NCI-H526 treated with DMSO at 0.1 percent for 48 hours (cell line): ENCODE results near the gene MNS1.
"Not testable (repeated sequence)": the region's sequence is repeated elsewhere in the genome, so short reads cannot be mapped to it uniquely, and the experiment has no call there.

Source experiments
- DNase-seq: peaks from one replicate; lab custom pipeline; 2025; lab: John Stamatoyannopoulos, UW

Gene MNS1, protein sequence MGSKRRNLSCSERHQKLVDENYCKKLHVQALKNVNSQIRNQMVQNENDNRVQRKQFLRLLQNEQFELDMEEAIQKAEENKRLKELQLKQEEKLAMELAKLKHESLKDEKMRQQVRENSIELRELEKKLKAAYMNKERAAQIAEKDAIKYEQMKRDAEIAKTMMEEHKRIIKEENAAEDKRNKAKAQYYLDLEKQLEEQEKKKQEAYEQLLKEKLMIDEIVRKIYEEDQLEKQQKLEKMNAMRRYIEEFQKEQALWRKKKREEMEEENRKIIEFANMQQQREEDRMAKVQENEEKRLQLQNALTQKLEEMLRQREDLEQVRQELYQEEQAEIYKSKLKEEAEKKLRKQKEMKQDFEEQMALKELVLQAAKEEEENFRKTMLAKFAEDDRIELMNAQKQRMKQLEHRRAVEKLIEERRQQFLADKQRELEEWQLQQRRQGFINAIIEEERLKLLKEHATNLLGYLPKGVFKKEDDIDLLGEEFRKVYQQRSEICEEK

DNA sequence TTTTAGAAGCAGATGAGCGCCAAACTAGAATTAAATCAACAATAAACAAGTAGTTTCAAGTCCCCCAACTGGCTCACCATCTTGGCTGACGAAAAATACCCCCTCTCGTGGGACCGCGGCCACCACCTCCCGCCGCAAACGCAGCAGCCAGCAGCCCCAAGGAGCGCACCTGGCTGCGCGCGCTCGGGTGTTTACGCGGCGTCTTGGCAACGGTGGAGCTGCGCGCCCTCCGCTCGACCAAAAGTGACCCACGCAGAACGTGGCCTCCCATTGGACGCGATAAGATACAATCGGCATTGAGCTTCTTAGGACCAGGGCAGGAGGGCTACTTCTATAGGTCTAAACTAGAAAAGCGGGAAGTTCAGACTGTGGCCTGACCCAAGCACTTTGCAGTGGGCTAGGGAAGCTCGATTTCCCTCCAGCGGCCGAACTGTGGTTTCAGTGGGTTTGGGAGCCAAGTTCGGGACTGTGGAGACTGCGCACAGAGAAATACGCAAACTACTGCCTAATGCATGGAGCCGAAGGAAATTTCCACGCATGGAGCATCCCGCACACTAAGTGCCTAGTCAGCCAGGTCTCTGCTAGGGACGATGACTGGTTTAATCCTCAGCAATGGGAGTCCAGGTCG is at the start of gene MNS1:
MNS1 (minus strand) TSS at position 245 of the 628 bp plus-strand sequence; CDS start at position 80, 165 bp downstream.
- DNase-seq: peak; percentile 93

DNA sequence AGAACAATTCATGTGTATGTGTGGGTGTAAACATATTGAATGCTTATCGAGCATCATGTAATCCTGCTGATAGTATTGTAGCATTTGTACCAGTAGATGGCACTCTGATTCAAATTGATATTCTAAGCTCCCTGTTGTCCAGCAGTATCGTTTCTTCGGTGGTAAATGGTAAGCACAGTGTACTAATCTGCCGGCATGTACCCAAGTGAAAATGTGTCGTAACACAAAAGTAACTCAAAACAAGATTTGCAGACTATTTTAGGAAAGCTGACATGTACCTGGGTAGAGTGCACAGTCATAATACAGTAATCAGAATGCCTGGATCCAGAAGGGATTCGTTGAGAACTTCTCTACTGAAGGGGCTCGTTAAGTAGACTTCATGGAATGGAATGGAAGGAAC is 31.7 kb upstream of the MNS1 start:
- peak; percentile 87 for DNase-seq

DNA sequence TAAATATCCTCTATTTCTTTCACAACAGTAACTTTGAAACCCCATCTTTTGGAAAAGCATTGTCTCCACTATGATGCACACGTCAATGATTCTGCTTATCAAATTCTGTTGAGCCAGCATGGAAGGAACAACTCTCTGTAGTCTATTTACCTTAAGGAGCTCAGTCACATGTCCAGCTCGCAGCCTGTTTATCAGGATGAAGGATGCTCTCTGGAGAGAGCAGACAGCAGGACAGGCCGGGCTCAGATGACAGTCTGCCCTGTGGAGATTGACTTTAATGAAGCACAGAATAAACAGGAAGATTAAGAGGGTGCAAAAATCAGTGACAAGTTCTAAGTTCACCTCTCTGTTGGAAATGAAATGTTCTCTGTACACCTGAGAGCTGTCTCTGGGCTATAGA is 30.6 kb upstream of the MNS1 start:
- no peak for DNase-seq

DNA sequence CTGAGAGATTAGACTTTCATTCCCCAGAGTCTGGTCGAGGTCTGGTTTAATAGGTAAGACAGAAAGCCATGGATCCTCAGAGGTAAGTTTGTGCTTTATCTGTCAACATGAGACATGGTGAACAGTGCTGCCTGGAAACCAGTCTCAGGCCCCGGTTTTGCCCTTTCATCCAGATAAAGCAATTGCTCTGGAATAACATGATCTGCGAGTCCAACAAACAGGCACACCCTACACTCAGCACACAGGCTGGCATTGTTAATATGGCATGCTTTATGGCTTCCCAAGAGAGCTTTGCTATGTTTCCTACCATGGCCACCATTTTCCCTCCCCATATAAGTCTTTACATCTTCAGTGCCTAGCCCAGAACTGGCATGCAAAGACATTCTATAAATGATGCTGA is 30.1 kb upstream of the MNS1 start:
- DNase-seq: no peak

DNA sequence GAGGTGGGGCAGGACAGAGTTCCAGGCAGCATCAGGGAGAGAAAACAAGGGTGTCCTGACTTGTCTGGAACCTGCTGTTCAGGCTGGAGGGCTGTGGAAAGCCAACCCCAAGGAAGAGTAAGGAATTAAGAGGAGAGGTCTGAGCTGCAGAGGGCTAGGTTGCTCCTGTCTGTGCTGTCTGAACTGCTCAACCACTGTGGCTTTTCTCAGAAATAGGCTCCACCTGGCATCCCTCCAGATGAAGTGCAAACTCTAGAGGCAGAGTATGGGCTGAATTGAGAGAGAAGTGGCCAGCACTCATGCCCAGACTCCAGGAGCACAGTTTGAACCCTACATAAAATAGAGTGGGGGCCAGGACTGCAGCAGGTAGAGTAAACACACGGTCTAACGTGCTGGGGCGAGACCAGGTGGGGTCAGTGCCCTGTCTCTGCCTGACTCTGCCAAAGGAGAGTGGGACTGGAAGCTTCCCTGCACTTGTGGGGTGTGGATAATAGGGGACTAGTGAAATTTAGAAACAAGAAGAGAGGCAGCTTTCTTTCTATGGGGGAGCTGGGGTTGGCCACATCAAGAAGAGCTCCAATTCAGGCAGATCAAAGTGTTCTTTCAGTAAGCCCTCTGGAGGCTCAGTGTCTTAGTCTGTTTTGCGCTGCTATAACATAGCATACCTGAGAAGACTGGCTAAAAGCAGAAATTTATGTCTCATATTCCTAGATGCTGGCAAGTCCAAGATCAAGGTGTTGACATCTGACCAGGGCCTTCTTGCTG is 28.0 kb upstream of the MNS1 start:
- DNase-seq: no peak

DNA sequence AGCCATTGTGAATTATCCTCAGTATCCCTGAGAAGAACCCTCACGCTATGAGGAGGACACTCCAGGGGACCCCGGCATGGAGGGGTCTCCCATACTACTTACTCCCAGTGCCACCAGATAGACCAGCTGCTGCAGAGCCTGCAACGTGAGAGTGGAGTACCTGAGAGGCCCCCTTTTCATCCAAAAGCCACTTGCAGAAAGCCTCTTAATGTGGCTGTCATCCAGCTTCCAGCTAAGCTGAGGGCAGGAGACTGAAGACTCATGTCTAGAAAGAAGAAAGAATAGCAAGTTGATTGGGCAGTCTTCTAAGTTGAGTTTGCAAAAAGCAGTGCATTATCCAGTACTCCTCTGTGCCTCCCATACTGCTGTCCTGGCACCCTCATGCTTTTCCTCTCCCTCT is 27.3 kb upstream of the MNS1 start:
- no peak for DNase-seq

DNA sequence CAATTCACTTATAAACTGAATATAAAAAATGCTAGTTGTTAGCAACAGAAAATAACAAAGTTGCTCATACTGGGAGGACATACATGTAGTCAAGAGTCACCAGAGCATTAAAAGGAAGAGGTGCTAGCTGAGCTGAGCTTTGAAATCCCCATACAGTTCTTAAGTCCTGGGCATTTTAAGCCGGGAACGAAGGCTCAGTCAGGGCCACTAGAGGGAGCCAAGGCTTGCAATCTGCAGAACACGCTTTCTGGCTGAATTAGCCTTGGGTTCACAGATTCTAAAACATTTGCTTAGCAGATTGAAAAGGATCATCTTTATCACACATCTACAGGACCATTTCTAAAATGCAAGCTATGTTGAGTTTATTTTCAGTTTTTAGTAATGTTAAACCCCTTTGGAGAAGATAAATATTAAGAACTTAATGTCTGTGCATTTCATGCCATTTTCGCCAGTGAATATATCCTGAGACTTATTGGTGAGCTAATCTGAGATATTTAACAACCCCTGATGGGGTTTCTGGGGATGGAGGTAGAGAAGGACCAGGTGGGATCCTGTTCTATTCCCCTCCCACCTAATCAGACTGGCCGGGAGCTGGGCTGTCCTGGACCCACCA is 26.3 kb upstream of the MNS1 start:
- peak; percentile 64 for DNase-seq

DNA sequence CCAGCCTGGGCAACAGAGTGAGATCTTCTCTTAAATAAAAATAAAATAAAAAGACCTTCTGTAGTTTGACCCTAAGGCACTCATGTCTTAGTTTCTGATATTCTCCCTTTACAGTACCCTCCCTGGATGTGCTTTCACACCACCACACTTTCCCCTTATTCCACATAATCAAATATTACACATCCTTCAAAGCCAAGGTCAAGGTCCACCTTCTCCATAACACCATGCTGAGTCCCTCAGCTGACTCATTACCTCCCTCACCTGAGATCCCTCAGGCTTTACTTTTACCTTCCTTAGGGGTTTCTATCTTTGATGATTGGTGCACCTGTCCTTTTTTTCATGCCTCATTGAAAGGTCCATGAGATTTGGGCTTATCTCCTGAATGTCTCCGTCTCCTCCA is 25.5 kb upstream of the MNS1 start:
- no peak for DNase-seq

DNA sequence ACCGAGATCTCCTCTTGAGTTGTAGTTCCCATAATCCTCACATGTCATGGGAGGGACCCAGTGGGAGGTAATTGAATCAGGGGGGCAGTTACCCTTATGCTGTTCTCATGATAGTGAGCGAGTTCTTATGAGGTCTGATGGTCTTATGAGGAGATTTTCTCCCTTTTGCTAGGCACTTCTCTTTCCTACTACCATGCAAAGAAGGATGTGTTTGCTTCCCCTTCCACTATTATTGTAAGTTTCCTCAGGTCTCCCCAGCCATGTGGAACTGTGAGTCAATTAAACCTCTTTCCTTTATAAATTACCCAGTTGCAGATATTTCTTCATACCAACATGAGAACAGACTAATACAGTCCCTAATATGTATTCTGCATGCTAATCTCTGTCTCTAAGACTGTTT is 21.3 kb upstream of the MNS1 start:
- not testable (repeated sequence) for DNase-seq

DNA sequence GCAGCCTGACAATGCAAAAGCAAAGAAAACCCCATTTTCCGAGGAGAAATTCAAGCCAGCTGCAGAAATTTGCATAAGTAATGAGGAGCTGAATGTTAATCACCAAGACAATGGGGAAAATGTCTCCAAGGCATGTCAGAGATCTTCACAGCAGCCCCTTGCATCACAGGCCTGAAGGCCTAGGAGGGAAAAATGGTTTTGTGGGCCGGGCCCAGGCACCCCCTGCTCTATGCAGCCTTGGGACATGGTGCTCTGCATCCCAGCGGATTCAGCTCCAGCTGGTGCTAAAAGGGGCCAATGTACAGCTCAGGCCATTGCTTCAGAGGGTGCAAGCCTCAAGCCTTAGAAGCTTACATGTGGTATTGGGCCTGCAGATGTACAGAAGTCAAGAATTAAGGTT is 20.5 kb upstream of the MNS1 start:
- DNase-seq: not testable (repeated sequence)

DNA sequence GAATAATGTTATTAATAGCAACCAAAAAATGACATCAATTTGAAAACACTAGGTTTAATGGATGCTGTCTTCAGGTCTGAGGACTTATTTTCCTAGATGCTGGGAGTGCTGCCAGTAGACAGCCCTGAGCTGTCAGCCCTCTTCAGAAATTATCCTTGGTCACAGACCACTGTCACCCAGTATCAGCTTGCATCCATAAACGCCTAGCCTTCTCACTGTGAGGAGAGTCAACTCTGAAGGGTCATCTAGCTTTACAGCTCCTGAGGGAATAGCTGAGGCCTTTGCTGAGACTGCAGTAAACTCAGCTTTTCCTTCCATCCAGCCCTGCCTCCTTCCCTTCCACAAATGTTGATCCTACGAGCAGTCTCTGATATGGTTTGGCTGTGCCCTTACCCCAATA is 19.4 kb upstream of the MNS1 start:
- no peak for DNase-seq

DNA sequence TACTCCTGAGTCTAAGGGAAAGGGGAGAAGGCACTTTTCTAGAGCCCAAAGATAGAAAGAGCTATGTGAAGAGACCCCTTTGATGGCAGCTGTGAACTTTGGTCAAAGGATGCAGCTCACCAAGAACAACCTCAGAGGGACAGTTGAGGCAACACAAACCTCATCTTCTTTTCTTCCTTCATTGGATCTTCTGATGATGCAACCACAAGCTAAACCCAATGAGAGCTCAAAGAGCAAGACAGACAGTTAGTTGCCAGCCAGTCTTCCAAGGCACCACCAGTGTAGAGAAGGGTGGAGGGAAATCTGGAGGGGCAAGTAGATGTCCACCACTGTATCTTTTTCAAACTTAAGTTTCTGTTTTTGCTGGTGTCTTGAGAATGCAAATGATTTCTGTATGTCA is 10.4 kb upstream of the MNS1 start:
- no peak for DNase-seq

DNA sequence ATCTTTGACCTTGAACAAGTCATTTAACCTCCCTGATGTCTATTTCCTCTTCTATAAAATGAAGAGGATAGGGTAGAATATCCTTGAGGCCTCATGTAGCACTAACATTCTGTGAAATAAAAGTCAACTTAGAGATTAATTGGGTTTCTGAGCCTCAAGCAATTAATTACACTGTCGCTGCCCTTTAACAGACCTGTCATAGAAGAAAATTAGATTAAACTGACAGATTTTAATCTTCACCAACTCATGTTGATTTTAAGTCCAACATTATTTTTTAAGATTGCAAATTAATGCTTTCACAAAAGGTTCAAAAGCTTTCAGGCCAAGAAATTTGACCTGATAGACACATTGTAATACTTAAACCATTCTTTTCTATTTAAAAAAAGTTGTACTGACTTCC is 8.1 kb upstream of the MNS1 start:
- DNase-seq: no peak

DNA sequence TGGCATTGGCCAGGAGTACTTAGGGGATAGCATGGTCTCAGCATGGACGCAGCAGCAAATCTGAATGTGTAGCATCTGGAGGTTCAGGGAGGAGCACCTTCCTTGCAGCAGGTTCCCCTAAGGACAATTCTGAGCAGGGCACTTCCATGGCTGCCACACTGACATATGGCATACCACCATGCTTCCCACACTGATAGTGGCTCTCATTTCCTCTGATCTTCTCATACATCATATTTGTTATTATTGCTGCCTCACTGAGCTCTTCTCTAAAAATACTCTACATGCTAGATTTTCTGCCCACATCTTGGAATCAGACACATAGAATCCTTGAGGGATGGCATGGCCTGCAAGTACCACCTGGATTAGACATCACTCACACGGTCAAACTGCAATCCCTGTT is 7.3 kb upstream of the MNS1 start:
- no peak for DNase-seq

DNA sequence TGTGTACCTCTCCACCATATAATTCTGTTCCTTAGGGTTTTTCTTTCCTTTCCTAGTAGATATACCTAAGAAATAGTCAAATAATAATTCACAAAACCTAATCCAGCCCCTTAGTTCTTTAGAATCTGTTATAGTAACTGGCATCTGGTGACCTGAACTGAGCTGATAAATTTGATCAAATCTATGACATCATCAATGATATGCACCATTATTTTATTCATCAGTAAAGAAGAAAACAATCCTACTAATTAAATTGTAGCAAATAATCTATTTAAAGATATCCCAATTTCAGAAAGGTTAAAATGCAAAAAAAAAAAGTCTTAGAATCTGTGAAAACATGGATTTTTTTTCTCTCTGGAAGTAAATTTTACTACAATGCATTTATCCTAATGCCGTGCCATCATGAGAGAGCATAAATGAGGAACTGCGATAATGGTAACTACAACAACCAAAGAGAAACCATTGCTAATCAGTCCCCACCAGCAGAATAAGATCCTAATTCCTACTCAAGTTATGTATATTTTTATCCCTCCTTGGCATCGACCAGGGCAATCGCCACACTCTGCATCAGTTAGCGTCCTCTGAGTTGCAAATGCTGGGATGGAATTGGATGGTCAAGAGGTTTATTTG is 6.6 kb upstream of the MNS1 start:
- no peak for DNase-seq

DNA sequence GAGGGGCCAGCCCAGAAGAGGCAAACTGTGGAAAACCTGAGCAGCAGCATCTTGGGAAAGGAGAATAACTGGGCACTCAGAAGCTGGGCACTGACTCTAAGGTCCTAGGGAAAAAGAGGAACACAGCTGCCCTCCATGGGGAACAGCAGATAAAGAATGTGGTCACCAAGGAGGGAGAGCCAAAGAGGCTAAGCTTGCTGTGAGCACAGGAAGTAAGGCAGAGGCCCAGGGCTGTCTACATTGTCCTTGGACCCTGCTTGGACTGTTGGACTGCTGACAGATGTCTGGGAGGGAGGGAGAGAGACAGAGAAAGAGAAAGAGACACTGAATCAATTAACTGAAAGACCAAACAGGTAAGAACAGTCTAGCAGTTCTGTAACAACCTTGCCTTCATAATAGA is 4.5 kb upstream of the MNS1 start:
- DNase-seq: no peak

DNA sequence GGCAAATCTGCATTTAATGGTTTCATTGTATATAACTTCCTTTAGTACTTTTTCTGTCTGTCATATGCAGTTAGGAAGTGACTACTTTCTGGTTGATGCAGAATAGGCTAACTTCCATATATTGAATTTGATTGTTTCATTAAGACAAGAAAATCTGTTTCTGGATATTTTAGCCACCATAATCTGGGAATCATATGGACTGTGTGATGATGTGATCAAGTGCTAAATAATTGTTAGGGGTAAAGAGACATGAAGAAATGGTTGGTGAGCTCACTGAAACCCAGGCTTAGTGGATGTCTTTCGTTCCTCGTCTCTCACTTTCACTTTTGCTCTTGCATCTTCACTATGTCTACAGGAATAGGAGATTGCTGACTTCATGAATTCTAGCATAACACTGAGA is 3.5 kb upstream of the MNS1 start:
- DNase-seq: no peak

DNA sequence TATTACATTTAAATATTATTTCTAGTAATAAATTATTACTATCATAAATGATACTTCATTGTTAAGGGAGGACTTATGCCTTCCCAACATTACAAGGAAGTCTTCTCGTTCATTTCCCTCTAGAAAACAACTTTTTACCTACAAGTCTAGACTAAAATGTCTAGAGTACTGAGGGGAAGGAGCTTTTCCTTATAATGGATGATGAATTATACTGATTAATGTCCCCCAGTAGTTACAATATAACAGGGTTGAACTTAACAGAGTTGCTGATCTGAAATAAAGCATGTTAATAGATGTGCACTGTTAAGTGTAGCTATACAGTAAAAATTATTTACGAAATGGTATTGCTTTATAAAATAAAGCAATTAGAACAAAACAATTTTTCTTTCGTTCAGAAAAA is 2.7 kb upstream of the MNS1 start:
- DNase-seq: no peak

DNA sequence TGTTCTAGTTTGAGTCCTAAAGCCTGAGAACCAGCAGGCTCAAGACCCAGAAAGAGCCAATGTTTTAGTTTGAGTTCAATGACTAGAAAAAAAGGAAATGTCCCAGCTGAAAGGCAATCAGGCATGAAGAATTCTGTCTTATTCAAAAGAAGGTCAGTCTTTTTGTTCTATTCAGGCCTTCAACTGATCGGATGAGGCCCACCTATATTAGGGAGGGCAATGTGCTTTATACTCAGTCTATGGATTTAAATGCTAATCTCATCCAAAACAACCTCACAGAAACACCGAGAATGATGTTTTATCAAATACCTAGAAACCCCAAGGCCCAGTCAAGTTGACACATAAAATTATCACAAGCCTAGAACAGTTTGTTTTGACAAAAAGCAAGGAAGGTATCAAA is 4.0 kb downstream of the MNS1 start:
- no peak for DNase-seq

DNA sequence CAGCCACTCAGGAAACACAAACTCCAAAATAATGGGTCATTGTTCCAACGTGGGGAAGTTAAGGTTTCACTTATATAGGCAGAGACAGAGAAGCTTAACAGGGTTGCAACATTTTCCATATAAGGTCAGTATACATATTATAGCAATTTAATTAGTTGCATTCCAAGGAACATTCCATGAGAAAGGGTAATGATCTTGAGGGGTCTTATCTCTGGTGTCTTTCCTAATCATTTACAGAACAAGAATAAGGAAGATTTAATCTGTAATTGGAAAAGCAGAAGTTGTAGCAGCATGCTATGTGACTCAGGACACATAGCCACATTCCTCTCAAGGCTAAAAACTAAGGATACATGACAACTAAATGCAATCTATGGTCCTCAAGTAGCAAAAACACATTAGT is 4.9 kb downstream of the MNS1 start:
- DNase-seq: no peak

DNA sequence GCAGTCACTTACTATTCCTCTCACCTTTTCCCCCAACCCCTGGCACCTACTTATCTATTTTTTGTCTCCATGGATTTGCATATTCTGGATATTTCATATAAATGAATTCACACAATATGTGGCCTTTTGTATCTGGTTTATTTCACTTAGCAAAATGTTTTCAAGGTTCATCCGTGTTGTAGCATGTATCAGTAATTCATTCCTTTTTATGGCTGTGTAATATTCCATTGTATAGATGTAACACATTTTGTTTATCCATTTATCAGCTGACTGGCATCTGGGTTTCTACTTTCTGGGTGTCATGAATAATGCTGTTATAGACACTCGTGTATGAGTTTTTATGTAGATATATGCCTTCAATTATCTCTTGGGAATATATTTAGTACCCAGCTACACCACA is 5.8 kb downstream of the MNS1 start:
- DNase-seq: no peak

DNA sequence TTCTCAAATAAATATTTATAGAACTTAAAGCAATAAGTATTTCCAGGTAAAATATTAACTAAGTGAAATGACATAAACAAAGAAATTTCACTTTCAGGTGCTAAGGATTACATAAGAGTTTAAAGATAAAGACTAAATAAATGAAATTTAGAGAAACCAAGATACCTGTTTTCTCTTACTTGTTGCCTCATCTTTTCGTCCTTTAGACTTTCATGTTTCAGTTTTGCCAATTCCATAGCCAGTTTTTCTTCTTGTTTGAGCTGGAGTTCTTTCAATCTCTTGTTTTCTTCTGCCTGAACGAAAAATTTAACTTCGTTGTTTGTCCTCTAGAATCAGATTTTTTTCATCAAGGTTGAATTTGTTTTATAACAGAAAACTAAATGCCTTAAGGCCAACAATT is 8.7 kb downstream of the MNS1 start:
- DNase-seq: no peak
